Mesothelial cell of epicardium (in vitro differentiated cells): Measurements from ENCODE around the gene RGS9. TPM values are rescaled to one million over a fixed set of nuclear protein-coding genes. Genes with fewer than 3 reads are reported as not detected.
A peak's percentile ranks its signal among the peaks of the same experiment; 100 is the strongest.

ENCODE experiments used
- DNase-seq, 2 experiments: peaks; one replicate each; pipeline ENCODE4 v3.0.0; 2021; ENCODE audit warnings: low spot score in 2 of 2; ENCODE audit not compliant: unreplicated experiment in 2 of 2
- H3K27ac Mint-ChIP-seq: 2 replicates; pipeline ENCODE4 v1.8.0; 2021; ENCODE audit warnings: mixed read lengths
- H3K27me3 Mint-ChIP-seq: 2 replicates; pipeline ENCODE4 v1.8.0; 2021; ENCODE audit warnings: low read depth, mixed read lengths
- H3K36me3 Mint-ChIP-seq: 2 replicates; pipeline ENCODE4 v1.8.0; 2021; ENCODE audit warnings: mixed read lengths
- H3K4me1 Mint-ChIP-seq: 2 replicates; pipeline ENCODE4 v1.8.0; 2021; ENCODE audit warnings: mixed read lengths
- H3K4me3 Mint-ChIP-seq: 2 replicates; pipeline ENCODE4 v1.8.0; 2021; ENCODE audit warnings: mild to moderate bottlenecking, moderate library complexity, mixed read lengths
- H3K9me3 Mint-ChIP-seq: 2 replicates; pipeline ENCODE4 v1.8.0; 2021; ENCODE audit warnings: mixed read lengths
- CTCF ChIP-seq: fragments of 200-600 bp; sonication (generic); IDR thresholded peaks from one replicate; pipeline ENCODE4 v1.5.0; 2021; ENCODE audit warnings: antibody characterized with exemption; ENCODE audit not compliant: unreplicated experiment
- total RNA-seq: library from RNA; stranded (reverse); gene quantifications from 3 replicates; pipeline ENCODE4 v1.2.1, GENCODE V29; 2021

The RGS9 gene
- total RNA-seq, 1 donor from 2014 or later: 8.9 TPM

- H3K27ac Mint-ChIP-seq: no peak overlapping the region
- DNase-seq: no peak
- TF ChIP-seq CTCF: no peak
- H3K4me1 Mint-ChIP-seq: peaks cover 27% of the 10 kb centered on the region
- H3K27me3 Mint-ChIP-seq: no peaks in the 10 kb centered on the region
- no peaks in the 10 kb centered on the region for H3K36me3 Mint-ChIP-seq
- no peak overlapping the region for H3K4me3 Mint-ChIP-seq
- H3K9me3 Mint-ChIP-seq: no peaks in the 10 kb centered on the region
Observed at GRCh38 chr17:65181237-65182061, 44.3 kb downstream of the RGS9 start.

GRCh38 chr17:65182233-65182632 is 45.1 kb downstream of the RGS9 start:
- Mint-ChIP-seq H3K36me3 (no peaks in the 10 kb centered on the region), H3K4me1 (peaks cover 27% of the 10 kb centered on the region), H3K4me3 (no peak overlapping the region), H3K27me3 (no peaks in the 10 kb centered on the region), H3K27ac (no peak overlapping the region), H3K9me3 (no peaks in the 10 kb centered on the region)
- no peak for TF ChIP-seq CTCF
- no peak for DNase-seq

GRCh38 chr17:65183736-65184135 is 46.6 kb downstream of the RGS9 start:
- H3K4me1 Mint-ChIP-seq: peaks cover 27% of the 10 kb centered on the region
- H3K27ac Mint-ChIP-seq: peak overlapping the region; percentile 88
- no peaks in the 10 kb centered on the region for H3K27me3 Mint-ChIP-seq
- H3K4me3 Mint-ChIP-seq: no peak overlapping the region
- H3K36me3 Mint-ChIP-seq: no peaks in the 10 kb centered on the region
- no peak for DNase-seq
- TF ChIP-seq CTCF: no peak
- H3K9me3 Mint-ChIP-seq: no peaks in the 10 kb centered on the region

- Mint-ChIP-seq H3K9me3 (no peaks in the 10 kb centered on the region), H3K36me3 (no peaks in the 10 kb centered on the region), H3K4me3 (no peak overlapping the region), H3K27ac (peak overlapping the region; percentile 88), H3K4me1 (peaks cover 22% of the 10 kb centered on the region), H3K27me3 (no peaks in the 10 kb centered on the region)
- no peak for DNase-seq
- no peak for TF ChIP-seq CTCF
Observed at GRCh38 chr17:65184235-65184959, 47.2 kb downstream of the RGS9 start.

- TF ChIP-seq CTCF: no peak
- Mint-ChIP-seq H3K36me3 (no peaks in the 10 kb centered on the region), H3K27ac (peak overlapping the region; percentile 87), H3K4me1 (peaks cover 22% of the 10 kb centered on the region), H3K4me3 (no peak overlapping the region), H3K27me3 (no peaks in the 10 kb centered on the region), H3K9me3 (no peaks in the 10 kb centered on the region)
- DNase-seq: no peak
Observed at GRCh38 chr17:65185062-65185461, 47.9 kb downstream of the RGS9 start.
